ENCODE data around the gene SAMM50. TPM values are rescaled to one million over a fixed set of nuclear protein-coding genes. Genes with fewer than 3 reads are reported as not detected.

The SAMM50 gene
- total and polyA plus RNA-seq, 2 experiments from 2014 or later = 37.6 to 53.5 TPM

DNA sequence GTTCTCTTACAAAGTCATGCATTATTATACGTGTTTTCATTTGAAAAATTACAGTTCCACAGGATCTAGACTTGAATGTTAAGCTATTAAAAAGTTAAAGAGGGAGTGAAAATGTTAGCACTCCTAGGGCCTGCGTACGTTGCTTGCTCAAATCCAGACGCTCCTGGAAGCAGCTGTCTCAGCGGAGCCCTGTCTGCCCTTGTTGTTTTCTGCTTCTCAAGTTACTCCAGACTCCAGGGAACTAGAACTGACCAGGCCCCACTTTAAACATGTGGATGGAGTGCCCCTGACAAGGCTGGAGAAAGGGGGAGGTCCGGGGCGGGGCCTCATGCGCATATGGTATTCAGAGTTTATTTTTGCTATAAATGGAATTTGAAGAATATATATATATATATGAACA is 78.5 kb downstream of the SAMM50 start:
- H3K27me3 ChIP-seq = no peaks in the 10 kb centered on the region
- no peaks in the 10 kb centered on the region for H4K20me1 ChIP-seq (ENCODE audit: insufficient read depth, poor library complexity, severe bottlenecking)
- no peaks in the 10 kb centered on the region for H3K9me2 ChIP-seq (replicated peaks; ENCODE audit: insufficient read depth)
- H2AFZ ChIP-seq = peak overlapping the region; percentile 23
- H3K36me3 ChIP-seq (replicated peaks; ENCODE audit: insufficient read depth, low read depth) = no peaks in the 10 kb centered on the region
- H3K9me3 ChIP-seq (ENCODE audit: low read depth) = no peaks in the 10 kb centered on the region
- WGBS (ENCODE audit: low lambda C conversion rate, missing lambda C conversion rate) = 41% methylated on average over 8 of the region's 8 CpGs
- no peak overlapping the region for H3K4me2 ChIP-seq
- TF ChIP-seq EZH2 (IDR thresholded peaks at IDR 0.05; ENCODE audit: borderline replicate concordance) (no peak), EZH2phosphoT487 (IDR thresholded peaks at IDR 0.05; ENCODE audit: low read depth, severe bottlenecking, unreplicated experiment) (no peak)
- TF ChIP-seq, protein P1, sequence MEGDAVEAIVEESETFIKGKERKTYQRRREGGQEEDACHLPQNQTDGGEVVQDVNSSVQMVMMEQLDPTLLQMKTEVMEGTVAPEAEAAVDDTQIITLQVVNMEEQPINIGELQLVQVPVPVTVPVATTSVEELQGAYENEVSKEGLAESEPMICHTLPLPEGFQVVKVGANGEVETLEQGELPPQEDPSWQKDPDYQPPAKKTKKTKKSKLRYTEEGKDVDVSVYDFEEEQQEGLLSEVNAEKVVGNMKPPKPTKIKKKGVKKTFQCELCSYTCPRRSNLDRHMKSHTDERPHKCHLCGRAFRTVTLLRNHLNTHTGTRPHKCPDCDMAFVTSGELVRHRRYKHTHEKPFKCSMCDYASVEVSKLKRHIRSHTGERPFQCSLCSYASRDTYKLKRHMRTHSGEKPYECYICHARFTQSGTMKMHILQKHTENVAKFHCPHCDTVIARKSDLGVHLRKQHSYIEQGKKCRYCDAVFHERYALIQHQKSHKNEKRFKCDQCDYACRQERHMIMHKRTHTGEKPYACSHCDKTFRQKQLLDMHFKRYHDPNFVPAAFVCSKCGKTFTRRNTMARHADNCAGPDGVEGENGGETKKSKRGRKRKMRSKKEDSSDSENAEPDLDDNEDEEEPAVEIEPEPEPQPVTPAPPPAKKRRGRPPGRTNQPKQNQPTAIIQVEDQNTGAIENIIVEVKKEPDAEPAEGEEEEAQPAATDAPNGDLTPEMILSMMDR (IDR thresholded peaks at IDR 0.05; ENCODE audit: poor library complexity) = no peak
- peaks cover 5% of the 10 kb centered on the region for H3K79me2 ChIP-seq
- no peak overlapping the region for H3K4me3 ChIP-seq
- H3K27ac ChIP-seq = peak overlapping the region; percentile 25
- peaks cover 8% of the 10 kb centered on the region for H3K4me1 ChIP-seq (ENCODE audit: insufficient read depth)
- DNase-seq (ENCODE audit: low spot score) = peak; percentile 39

DNA sequence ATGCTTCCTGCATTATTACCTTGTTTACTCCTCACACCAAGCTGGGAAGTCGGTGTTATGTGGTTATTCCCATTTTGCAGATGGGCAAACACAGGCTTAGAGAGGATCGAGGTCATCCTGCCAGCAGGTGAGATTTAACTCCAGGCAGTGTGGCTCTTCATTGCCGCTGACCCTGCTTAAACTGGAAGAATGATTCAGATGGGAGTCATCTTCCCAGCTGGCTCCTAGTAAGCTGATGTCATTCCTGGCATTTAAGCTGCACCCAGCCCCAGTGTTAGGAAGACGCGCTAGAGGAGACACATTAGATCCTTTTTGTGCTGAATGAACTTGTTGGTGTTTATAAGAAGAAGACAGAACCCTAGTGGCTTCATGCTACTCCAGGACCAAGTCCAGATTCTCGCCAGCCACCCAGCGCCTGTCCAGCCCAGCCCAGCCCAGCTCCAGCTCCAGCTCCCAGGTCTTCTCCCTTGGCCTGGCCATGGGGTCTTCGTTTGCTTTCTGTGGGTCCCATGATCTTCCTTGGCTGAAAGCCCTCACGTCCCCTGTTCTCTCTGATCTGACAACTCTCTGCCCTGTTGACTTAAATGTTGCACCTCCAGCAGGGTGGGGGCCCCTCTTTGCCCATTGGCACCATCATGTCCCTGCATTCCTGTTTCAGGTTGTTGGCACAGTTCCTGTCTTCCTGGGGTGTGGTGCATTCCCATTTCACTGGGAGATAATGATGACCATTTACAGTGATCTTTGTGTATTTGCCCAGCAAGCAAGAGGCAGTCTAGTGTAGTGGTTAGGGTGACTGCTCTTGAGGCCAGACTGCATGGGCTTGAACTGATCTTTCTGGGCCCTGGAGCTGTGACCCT is 82.5 kb downstream of the SAMM50 start:
- peak; percentile 58 for DNase-seq (ENCODE audit: low spot score)
- H3K27ac ChIP-seq = no peak overlapping the region
- H3K36me3 ChIP-seq (replicated peaks; ENCODE audit: insufficient read depth, low read depth) = no peaks in the 10 kb centered on the region
- H3K9me2 ChIP-seq (replicated peaks; ENCODE audit: insufficient read depth) = no peaks in the 10 kb centered on the region
- H4K20me1 ChIP-seq (ENCODE audit: insufficient read depth, poor library complexity, severe bottlenecking) = no peaks in the 10 kb centered on the region
- H3K9me3 ChIP-seq (ENCODE audit: low read depth) = no peaks in the 10 kb centered on the region
- TF ChIP-seq EZH2 (IDR thresholded peaks at IDR 0.05; ENCODE audit: borderline replicate concordance) (no peak), EZH2phosphoT487 (IDR thresholded peaks at IDR 0.05; ENCODE audit: low read depth, severe bottlenecking, unreplicated experiment) (no peak)
- TF ChIP-seq, protein P1 (IDR thresholded peaks at IDR 0.05; ENCODE audit: poor library complexity) = no peak
- WGBS (ENCODE audit: low lambda C conversion rate, missing lambda C conversion rate) = 83% methylated on average over 9 of the region's 9 CpGs
- H3K4me2 ChIP-seq = no peak overlapping the region
- H3K79me2 ChIP-seq = no peaks in the 10 kb centered on the region
- no peaks in the 10 kb centered on the region for H3K27me3 ChIP-seq
- no peak overlapping the region for H2AFZ ChIP-seq
- H3K4me1 ChIP-seq (ENCODE audit: insufficient read depth) = peaks cover 8% of the 10 kb centered on the region
- H3K4me3 ChIP-seq = no peak overlapping the region

DNA sequence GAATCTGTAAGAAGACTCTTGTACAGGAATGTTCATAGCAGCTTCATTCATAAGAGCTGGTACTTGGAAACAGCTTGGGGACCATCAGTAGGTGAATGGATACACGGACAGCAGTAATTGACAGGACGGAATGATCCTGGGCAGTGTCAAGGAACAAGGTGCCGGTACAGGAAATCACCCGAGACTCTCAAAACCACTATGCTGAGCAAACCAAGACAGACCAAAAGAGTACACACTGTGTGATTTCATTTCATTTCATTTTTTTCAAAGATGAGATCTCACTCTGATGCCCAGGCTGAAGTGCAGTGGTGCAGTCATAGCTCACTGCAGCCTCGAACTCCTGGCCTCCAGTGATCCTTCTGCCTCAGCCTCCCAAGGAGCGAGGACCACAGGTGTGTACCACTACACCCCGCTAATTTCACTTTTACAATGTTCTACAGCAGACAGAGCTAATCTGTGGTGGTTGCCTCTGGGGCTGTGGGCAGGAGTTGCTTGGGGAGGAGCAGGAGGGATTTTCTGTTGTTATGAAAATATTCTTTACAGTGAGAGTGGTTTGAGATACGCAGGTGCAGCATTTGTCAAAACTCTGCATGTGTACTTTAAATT is 84.4 kb downstream of the SAMM50 start:
- H3K4me1 ChIP-seq (ENCODE audit: insufficient read depth) = no peaks in the 10 kb centered on the region
- H3K27ac ChIP-seq = no peak overlapping the region
- no peaks in the 10 kb centered on the region for H3K9me2 ChIP-seq (replicated peaks; ENCODE audit: insufficient read depth)
- TF ChIP-seq, protein P1 (IDR thresholded peaks at IDR 0.05; ENCODE audit: poor library complexity) = no peak
- TF ChIP-seq EZH2 (IDR thresholded peaks at IDR 0.05; ENCODE audit: borderline replicate concordance) = no peak
- no peak for TF ChIP-seq EZH2phosphoT487 (IDR thresholded peaks at IDR 0.05; ENCODE audit: low read depth, severe bottlenecking, unreplicated experiment)
- H3K4me2 ChIP-seq = no peak overlapping the region
- no peak for DNase-seq (ENCODE audit: low spot score)
- no peaks in the 10 kb centered on the region for H4K20me1 ChIP-seq (ENCODE audit: insufficient read depth, poor library complexity, severe bottlenecking)
- no peaks in the 10 kb centered on the region for H3K36me3 ChIP-seq (replicated peaks; ENCODE audit: insufficient read depth, low read depth)
- no peak overlapping the region for H2AFZ ChIP-seq
- H3K4me3 ChIP-seq = no peak overlapping the region
- H3K79me2 ChIP-seq = no peaks in the 10 kb centered on the region
- H3K9me3 ChIP-seq (ENCODE audit: low read depth) = no peaks in the 10 kb centered on the region
- 92% methylated on average over 8 of the region's 8 CpGs for WGBS (ENCODE audit: low lambda C conversion rate, missing lambda C conversion rate)
- H3K27me3 ChIP-seq = no peaks in the 10 kb centered on the region

Measured in hepatocyte (in vitro differentiated cells).